HG03196 (cell line): ENCODE measurements around the gene QPCTL.
"Not testable (repeated sequence)": the region's sequence is repeated elsewhere in the genome, so short reads cannot be mapped to it uniquely, and the experiment has no call there.

Experiments
- ATAC-seq: cut with Tn5 transposase; IDR thresholded peaks from one replicate; pipeline ENCODE4 v1.9.1; 2021; ENCODE audit not compliant: unreplicated experiment

QPCTL gene

DNA sequence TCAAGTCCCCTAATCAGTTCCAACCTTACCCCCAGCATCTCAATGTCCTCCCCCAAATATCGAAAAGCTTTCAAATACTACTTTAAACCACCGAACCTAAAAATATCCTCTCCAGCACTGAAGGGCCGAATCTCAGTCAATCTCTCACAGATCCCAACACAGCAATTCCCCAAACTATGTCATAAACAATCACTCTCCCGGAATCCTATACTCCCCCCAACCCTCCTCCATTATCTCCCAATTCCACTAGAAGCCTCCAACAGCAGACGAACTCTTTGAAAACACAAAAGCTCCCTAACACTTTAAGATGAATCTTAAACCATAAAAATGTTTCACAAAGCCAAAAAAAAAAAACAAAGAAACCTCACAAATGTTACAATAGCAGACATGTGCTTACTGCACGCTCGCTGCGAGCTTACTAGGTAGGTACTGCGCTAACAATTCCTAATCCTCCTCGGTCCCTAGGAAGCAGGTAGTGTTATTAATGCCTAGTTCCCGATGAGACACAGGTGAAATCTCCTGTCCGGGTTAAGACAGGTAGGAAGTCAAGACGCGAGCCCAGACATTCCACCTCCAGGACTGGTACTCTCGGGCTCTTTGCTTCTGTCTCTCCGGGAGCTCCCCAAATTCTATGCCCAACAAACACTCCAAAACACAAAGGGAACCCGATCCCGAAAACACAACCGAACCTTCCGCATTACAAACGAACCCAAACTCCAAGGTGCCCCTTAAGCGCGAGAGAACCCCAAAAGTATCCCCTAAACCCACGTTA, 24.1 kb downstream of the QPCTL start:
- no peak for ATAC-seq

- ATAC-seq = peak; percentile 93
Measured at GRCh38 chr19:45717131-45717982, 24.9 kb downstream of the QPCTL start.

GRCh38 chr19:45717983-45718650, 25.7 kb downstream of the QPCTL start:
- ATAC-seq = no peak

DNA sequence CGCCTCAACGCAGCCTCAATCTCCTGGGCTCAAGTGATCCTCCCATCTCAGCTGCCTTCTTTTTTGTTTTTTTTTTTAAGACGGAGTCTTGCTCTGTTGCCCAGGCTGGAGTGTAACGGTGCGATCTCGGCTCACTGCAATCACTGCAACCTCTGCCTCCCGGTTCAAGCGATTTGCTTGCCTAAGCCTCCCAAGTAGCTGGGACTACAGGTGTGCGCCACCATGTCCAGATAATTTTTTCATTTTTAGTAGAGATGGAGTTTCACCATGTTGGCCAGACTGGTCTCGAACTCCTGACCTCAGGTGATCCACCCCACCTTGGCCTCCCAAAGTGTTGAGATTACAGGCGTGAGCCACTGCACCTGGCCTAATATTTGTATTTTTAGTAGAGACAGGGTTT, 27.6 kb downstream of the QPCTL start:
- not testable (repeated sequence) for ATAC-seq

GRCh38 chr19:45728683-45729082, 36.2 kb downstream of the QPCTL start:
- not testable (repeated sequence) for ATAC-seq

DNA sequence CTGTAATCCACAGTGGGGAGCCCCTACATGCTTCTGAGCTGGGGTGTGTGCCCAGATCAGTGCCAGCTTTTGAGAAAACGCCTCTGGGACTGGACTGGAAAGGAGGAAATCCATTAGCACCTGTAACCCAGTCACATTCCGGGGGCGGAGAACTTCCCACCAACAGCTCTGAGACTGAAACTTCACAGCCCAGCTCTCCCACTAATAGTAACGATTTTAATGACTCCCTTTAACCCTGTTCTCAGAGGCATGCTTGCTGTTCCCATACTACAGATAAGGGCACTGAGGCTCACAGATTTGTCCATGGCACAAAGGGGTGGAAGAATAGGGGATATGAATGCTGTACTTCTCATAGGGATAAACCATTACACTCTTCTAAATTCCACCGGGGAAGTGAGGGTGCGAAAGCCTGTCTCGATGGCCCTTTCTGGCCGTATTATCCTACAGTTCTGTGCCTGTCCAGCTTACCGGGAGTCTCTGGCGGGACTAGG, 37.4 kb downstream of the QPCTL start:
- ATAC-seq = no peak

GRCh38 chr19:45730368-45731288, 38.2 kb downstream of the QPCTL start, which contains the start of gene FBXO46:
Gene FBXO46, minus strand, starts transcription at chr19:45730896. Its CDS starts 17,401 bp downstream, at chr19:45713495.
- peak; percentile 85 for ATAC-seq

GRCh38 chr19:45733160-45733810, 40.8 kb downstream of the QPCTL start, which contains the start of gene MEIOSIN:
Gene MEIOSIN, plus strand, starts transcription at chr19:45733439. Its CDS starts 1,938 bp downstream, at chr19:45735377.
- ATAC-seq = no peak

DNA sequence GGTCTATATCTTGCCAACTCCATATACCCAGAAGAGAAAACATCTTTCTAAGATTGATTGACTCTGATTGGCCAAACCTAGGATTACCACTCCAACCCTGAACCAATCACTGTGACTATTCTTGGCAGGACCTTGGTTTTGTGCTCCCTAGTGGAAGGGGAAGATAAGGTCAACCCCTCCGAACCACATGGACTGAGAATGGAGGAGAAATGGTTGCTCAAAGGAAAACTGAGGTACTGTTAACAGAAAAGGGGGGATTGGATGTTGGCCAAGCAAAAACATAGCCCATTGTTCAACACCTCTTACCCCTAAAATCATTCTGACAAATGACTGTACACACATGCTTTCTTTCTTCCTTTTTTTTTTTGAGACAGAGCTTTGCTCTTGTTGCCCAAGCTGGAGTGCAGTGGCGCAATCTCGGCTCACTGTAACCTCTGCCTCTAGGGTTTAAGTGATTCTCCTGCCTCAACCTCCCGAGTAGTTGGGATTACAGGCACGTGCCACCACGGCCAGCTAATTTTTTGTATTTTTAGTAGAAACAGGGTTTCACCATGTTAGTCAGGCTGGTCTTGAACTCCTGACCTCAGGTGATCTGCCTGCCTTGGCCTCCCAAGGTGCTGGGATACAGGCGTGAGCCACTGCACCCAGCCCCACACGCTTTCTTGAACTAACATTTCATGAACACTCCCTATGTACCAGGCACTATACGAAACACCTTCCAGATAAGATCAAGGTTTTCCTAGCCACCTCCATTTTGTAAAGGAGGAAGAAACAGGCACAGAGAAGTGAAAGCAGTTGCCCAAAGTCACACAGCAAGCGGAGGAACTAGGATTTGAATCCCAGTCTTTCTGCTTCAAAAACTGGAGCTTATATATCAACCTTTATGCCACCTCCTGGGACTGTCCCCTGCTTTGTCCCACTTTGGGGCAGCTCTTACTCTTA, 47.3 kb downstream of the QPCTL start:
- ATAC-seq = no peak

GRCh38 chr19:45742969-45743368, 50.5 kb downstream of the QPCTL start:
- no peak for ATAC-seq

- ATAC-seq = no peak
Measured at GRCh38 chr19:45745606-45746005, 53.1 kb downstream of the QPCTL start.

GRCh38 chr19:45746866-45747265, 54.4 kb downstream of the QPCTL start:
- ATAC-seq = no peak

GRCh38 chr19:45747513-45747912, 55.0 kb downstream of the QPCTL start:
- no peak for ATAC-seq

- not testable (repeated sequence) for ATAC-seq
Measured at GRCh38 chr19:45751483-45751882, 59.0 kb downstream of the QPCTL start.

DNA sequence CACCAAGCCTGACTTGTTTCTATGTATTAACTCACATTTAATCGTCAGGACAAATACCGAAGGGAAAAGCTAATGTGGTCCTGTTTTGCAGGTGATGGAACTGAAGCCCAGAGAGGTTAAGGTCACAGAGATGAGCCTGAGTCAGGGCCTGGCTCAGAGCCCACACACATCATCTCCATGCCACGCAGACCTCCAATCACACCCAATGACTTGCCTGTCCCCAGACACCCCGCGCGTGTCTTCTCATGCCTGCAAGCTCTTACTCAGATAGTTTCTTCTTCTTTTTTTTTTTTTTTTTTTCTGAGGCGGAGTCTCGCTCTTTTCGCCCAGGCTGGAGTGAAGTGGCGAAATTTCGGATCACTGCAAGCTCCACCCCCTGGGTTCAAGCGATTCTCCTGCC, 60.2 kb downstream of the QPCTL start:
- no peak for ATAC-seq

DNA sequence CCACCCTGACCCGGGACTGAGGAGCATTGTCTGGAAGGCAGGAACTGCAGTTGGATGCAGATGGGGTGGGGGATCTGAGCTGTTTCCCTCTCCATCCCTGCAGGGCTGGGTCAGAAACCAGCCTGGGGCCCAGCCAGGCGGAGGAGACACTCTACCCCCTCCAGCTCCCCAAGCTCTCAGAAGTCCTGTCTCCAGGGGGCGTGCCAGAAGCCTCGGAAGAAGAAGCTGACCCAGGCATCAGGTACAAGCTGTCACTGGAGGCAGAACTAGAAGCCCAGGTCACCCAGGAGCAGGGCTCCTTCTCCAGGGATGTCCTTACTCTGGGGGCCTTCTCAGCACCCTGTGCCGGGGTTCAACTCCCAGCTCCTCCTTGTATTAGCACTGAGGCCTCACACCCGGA, 61.1 kb downstream of the QPCTL start:
- ATAC-seq = no peak
